A549 (cell line): ENCODE results near the gene ATP1A3. TPM values are rescaled to one million over a fixed set of nuclear protein-coding genes. Genes with fewer than 3 reads are reported as not detected.
A peak's percentile ranks its signal among the peaks of the same experiment; 100 is the strongest.

Source experiments
- ATAC-seq, 2 experiments: fragments of 200-7000 bp in 1 of 2; fragments of >200 bp in 1 of 2; cut with Nextera tagmentation in 1 of 2; cut with Tn5 transposase in 1 of 2; 3 replicates each; pipeline versions ENCODE4 v1.8.0 to v1.9.1; 2018 to 2020; ENCODE audit warnings: mild to moderate bottlenecking in 1 of 2, moderate library complexity in 1 of 2
- CTCF ChIA-PET: fragments of 300-600 bp; sonication (Branson Sonifier 250); formaldehyde crosslinking; extraction: SDS; loops from one replicate; lab custom pipeline; 2021; ENCODE audit warnings: antibody characterized with exemption, inconsistent platforms; lab: Yijun Ruan, JAX
- POLR2A ChIA-PET: fragments of 350-600 bp; formaldehyde crosslinking; extraction: SDS; loops from one replicate; lab custom pipeline; 2021; ENCODE audit warnings: antibody characterized with exemption, inconsistent platforms; lab: Yijun Ruan, JAX
- DNase-seq, 2 experiments: peaks; one replicate each; pipeline versions ENCODE4 v3.0.0 to v3.0.0-alpha.2; 2011 to 2016; ENCODE audit warnings: low read depth in 1 of 2, low spot score in 1 of 2
- FAIRE-seq: peaks from 2 replicates; lab custom pipeline; 2011; peaks lifted over from hg19 to GRCh38; lab: Jason Lieb, UNC
- H3K27ac ChIP-seq, 2 experiments: fragments of >200 bp; sonication (Bioruptor Twin); formaldehyde crosslinking; 3 replicates each; pipeline ENCODE4 v1.5.1; 2016 to 2017
- H3K4me1 ChIP-seq: fragments of >200 bp; sonication (Bioruptor Twin); formaldehyde crosslinking; 3 replicates; pipeline ENCODE4 v1.6.1; 2016
- H3K4me2 ChIP-seq: fragments of >200 bp; sonication (Bioruptor Twin); formaldehyde crosslinking; 3 replicates; pipeline ENCODE4 v1.6.1; 2016
- H3K4me3 ChIP-seq: fragments of >200 bp; sonication (Bioruptor Twin); formaldehyde crosslinking; 3 replicates; pipeline ENCODE4 v1.5.1; 2016
- H3K9me3 ChIP-seq: fragments of >200 bp; sonication (Bioruptor Twin); formaldehyde crosslinking; 3 replicates; pipeline ENCODE4 v1.6.1; 2016
- CBX2 ChIP-seq: fragments of 200-600 bp; sonication (generic); IDR thresholded peaks from 2 replicates; pipeline ENCODE4 v1.6.1; 2016; ENCODE audit warnings: low read depth, mild to moderate bottlenecking, borderline replicate concordance
- CBX8 ChIP-seq: fragments of 200-600 bp; sonication (generic); IDR thresholded peaks from 2 replicates; pipeline ENCODE4 v1.6.1; 2016
- CEBPB ChIP-seq, 2 experiments: fragments of >200 bp in 1 of 2; sonication (Bioruptor Twin) in 1 of 2; formaldehyde crosslinking in 1 of 2; IDR thresholded peaks; 2 replicates each; pipeline ENCODE4 v1.6.1; 2012 to 2016
- CHD2 ChIP-seq: fragments of 150-350 bp; IDR thresholded peaks from 2 replicates; pipeline ENCODE4 v1.6.1; 2014; ENCODE audit warnings: low read length; ENCODE audit not compliant: partially characterized antibody
- EHMT2 ChIP-seq: fragments of 200-600 bp; sonication (generic); IDR thresholded peaks from 2 replicates; pipeline ENCODE4 v1.6.1; 2016; ENCODE audit warnings: antibody characterized with exemption, low read depth, mild to moderate bottlenecking, moderate library complexity
- EP300 ChIP-seq, 2 experiments: fragments of >200 bp; sonication (Bioruptor Twin); formaldehyde crosslinking; IDR thresholded peaks; 2 replicates in 1 of 2; 3 replicates in 1 of 2; pipeline ENCODE4 v1.6.1; 2016 to 2017
- FOSB ChIP-seq: fragments of 250-450 bp; sonication (Bioruptor Pico); IDR thresholded peaks from 2 replicates; pipeline ENCODE4 v1.5.0; 2020; ENCODE audit warnings: mild to moderate bottlenecking, moderate library complexity
- FOSL2 ChIP-seq, 2 experiments: fragments of 450-650 bp in 1 of 2; fragments of >200 bp in 1 of 2; sonication (Bioruptor Twin) in 1 of 2; formaldehyde crosslinking; IDR thresholded peaks; 2 replicates each; pipeline versions ENCODE4 v1.5.0 to v1.6.1; 2016 to 2020; ENCODE audit warnings: mild to moderate bottlenecking in 1 of 2, moderate library complexity in 1 of 2
- HOXB5 ChIP-seq: fragments of 250-450 bp; sonication (Bioruptor Pico); IDR thresholded peaks from 2 replicates; pipeline ENCODE4 v1.5.0; 2020; ENCODE audit warnings: mild to moderate bottlenecking, moderate library complexity
- JUNB ChIP-seq: fragments of >200 bp; sonication (Bioruptor Twin); formaldehyde crosslinking; IDR thresholded peaks from 2 replicates; pipeline ENCODE4 v1.6.1; 2016
- KDM5A ChIP-seq: fragments of 200-600 bp; sonication (generic); IDR thresholded peaks from 2 replicates; pipeline ENCODE4 v1.6.1; 2016; ENCODE audit warnings: antibody characterized with exemption, mild to moderate bottlenecking
- NPAS2 ChIP-seq: fragments of 250-450 bp; sonication (Bioruptor Pico); IDR thresholded peaks from 2 replicates; pipeline ENCODE4 v1.8.0; 2022; ENCODE audit warnings: mild to moderate bottlenecking, moderate library complexity, borderline replicate concordance
- RARB ChIP-seq: fragments of 250-450 bp; sonication (Bioruptor Pico); IDR thresholded peaks from 2 replicates; pipeline ENCODE4 v1.8.0; 2021; ENCODE audit warnings: mild to moderate bottlenecking, moderate library complexity
- TFCP2L1 ChIP-seq: fragments of 250-450 bp; sonication (Bioruptor Pico); IDR thresholded peaks from 2 replicates; pipeline ENCODE4 v1.5.0; 2021; ENCODE audit warnings: mild to moderate bottlenecking
- ZFP36 ChIP-seq: fragments of 450-650 bp; IDR thresholded peaks from 2 replicates; pipeline ENCODE4 v1.6.1; 2014; ENCODE audit warnings: borderline replicate concordance; ENCODE audit not compliant: partially characterized antibody
- ZNF302 ChIP-seq: fragments of 250-450 bp; sonication (Bioruptor Pico); IDR thresholded peaks from 2 replicates; pipeline ENCODE4 v1.9.0; 2021; ENCODE audit warnings: inconsistent platforms, mild to moderate bottlenecking, moderate library complexity
- WGBS: methylation state at CpG from one replicate; pipeline ENCODE4 v1.1.6; 2017; ENCODE audit errors: missing lambda C conversion rate; 5-methylcytosine and 5-hydroxymethylcytosine counted together
- polyA plus RNA-seq, 4 experiments: library from polyadenylated mRNA; depleted of rRNA in 3 of 4; stranded (reverse); fragments of >200 nt; fragmentation: RNase III in 1 of 4; extraction: RNeasy Plus Mini Kit Qiagen cat#74134 plus additional on column Dnase treatment in 1 of 4; gene quantifications; 2 replicates in 3 of 4; 3 replicates in 1 of 4; pipeline ENCODE4 v1.2.3, GENCODE V29; 2011 to 2017
- TF ChIP-seq, protein P1 (sequence below): fragments of >200 bp; sonication (Bioruptor Twin); formaldehyde crosslinking; IDR thresholded peaks from 3 replicates; pipeline ENCODE4 v1.6.1; 2016
- TF ChIP-seq, protein P2 (sequence below): IDR thresholded peaks from 2 replicates; pipeline ENCODE4 v1.6.1; 2012; ENCODE audit warnings: low read depth, borderline replicate concordance
- TF ChIP-seq, protein P3 (sequence below): IDR thresholded peaks from 2 replicates; pipeline ENCODE4 v1.6.1; 2012
- TF ChIP-seq, protein P4 (sequence below): fragments of 150-350 bp; IDR thresholded peaks from 2 replicates; pipeline ENCODE4 v1.6.1; 2014; ENCODE audit warnings: low read depth, mild to moderate bottlenecking, low read length
- TF ChIP-seq, protein P5 (sequence below): fragments of 250-450 bp; sonication (Bioruptor Pico); IDR thresholded peaks from 2 replicates; pipeline ENCODE4 v1.5.0; 2021; ENCODE audit warnings: mild to moderate bottlenecking, moderate library complexity, borderline replicate concordance

ATP1A3 gene
- polyA plus RNA-seq, 2 of the 4 experiments (the other 2 are of a cell fraction), result 0.67 to 3.7 TPM

DNA sequence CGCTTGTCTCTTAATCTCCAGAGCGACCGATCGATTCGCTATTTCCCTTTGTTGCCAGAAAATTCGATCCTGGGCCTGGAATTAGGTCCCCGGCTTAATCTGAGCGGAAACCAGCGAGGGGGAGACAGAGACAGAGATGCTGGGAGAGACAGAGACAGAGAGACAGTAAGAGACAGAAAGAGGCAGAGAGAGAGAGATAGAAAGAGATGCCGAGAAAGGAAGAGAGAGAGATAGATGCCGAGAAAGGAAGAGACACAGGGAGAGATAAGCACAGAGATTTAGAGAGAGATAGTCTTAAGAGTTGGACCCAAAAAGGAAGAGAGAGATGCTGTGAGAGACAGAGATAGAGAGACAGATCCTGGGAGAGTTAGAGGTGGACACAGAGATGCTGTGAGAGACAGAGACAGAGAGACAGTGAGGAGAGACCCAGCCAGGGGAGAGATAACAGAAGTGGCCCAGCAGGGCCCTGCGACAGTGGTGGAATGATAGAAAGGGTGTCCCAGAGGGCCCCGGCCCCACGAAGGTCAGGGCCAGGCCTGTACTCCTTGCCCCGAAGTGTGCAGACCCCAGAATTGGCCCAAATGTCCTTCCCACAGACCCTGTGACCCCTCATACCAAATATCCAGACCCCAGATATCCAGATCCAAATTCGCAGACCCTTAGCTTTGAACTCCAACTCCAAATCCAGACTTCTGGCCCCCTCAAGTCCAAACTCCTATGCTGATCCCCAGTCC, 67.1 kb downstream of the ATP1A3 start:
- Histone ChIP-seq H3K4me1 (peaks cover 13% of the 10 kb centered on the region; the same call in 1 of the 3 replicates), H3K9me3 (no peaks in the 10 kb centered on the region), H3K4me2 (no peak overlapping the region; the same call in 2 of the 3 replicates), H3K27ac (no peak overlapping the region), H3K4me3 (no peak overlapping the region)
- DNase-seq (no peak), ATAC-seq (no peak), FAIRE-seq (peak; percentile 54)
- WGBS, result 88% methylated on average over 16 of the region's 16 CpGs
- POLR2A ChIA-PET, result no interaction called here
- CTCF ChIA-PET, result interaction anchor here (1.1 to 9.9 kb wide), 5 partner anchors 18 to 53 kb away, joined by 3 to 163 read pairs (median 7); partner anchors contain the start of genes CD79A and RABAC1
- no peak for TF ChIP-seq TFCP2L1 (CRISPR knock-in tag)
- no peak for TF ChIP-seq KDM5A
- peak; percentile 55 for TF ChIP-seq ZFP36

DNA sequence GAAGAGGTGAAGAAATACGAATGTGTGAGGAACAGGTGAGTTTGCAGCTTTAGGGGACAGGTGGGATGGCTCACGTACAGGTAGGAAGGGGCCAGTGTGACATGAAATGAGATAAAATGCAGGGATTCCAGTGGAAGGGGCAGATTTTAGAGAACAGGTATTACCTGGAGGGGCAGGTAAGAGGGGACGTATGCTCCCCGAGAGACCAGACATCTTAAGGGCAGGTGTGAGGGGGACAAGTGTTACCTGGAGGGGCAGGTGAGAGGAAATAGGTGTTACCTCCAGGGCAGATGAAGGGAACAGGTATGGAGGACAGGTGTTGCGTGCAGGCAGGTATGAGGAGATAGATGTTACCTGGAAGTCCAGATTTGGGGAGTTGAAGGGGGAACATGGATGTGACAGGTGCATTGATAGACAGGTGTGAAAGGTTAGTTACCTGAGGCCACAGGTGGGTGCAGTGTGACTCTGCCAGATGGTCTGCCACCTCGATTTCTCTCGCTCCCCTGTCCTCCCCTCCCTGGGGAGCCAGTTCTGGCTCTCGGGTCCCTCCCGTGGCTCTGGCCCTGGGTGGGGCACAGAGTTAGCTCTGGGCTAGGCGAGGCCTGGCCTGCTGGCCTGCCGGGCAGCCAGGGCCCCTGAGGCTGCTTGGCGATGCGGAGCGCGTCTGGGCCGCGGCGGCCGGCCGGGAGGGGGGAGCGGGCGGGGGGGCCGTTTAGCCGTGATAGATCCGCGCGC, 67.8 kb downstream of the ATP1A3 start:
- FAIRE-seq, result no peak
- CTCF ChIA-PET, result interaction anchor here (1.1 to 9.9 kb wide), 6 partner anchors 8 to 25 kb away, joined by 3 to 163 read pairs (median 7); no protein-coding TSS in a partner anchor

More for the DNA sequence above, 67.8 kb downstream of the ATP1A3 start:
- H3K4me1 ChIP-seq, result peaks cover 13% of the 10 kb centered on the region; the same call in 1 of the 3 replicates
- DNase-seq, result no peak
- TF ChIP-seq CEBPB (IDR thresholded peaks at IDR 0.05), result no peak
- no peak for TF ChIP-seq CHD2
- TF ChIP-seq, protein P1, sequence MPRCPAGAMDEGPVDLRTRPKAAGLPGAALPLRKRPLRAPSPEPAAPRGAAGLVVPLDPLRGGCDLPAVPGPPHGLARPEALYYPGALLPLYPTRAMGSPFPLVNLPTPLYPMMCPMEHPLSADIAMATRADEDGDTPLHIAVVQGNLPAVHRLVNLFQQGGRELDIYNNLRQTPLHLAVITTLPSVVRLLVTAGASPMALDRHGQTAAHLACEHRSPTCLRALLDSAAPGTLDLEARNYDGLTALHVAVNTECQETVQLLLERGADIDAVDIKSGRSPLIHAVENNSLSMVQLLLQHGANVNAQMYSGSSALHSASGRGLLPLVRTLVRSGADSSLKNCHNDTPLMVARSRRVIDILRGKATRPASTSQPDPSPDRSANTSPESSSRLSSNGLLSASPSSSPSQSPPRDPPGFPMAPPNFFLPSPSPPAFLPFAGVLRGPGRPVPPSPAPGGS, result no peak
- TF ChIP-seq JUNB, result no peak
- no peak for TF ChIP-seq RARB (CRISPR knock-in tag)
- TF ChIP-seq ZNF302 (CRISPR knock-in tag), result no peak
- TF ChIP-seq CBX8, result no peak
- TF ChIP-seq, protein P2, sequence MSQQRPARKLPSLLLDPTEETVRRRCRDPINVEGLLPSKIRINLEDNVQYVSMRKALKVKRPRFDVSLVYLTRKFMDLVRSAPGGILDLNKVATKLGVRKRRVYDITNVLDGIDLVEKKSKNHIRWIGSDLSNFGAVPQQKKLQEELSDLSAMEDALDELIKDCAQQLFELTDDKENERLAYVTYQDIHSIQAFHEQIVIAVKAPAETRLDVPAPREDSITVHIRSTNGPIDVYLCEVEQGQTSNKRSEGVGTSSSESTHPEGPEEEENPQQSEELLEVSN, result no peak
- no peak for TF ChIP-seq CBX2
- TF ChIP-seq EHMT2, result no peak
- TF ChIP-seq, protein P3, sequence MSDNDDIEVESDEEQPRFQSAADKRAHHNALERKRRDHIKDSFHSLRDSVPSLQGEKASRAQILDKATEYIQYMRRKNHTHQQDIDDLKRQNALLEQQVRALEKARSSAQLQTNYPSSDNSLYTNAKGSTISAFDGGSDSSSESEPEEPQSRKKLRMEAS, result no peak
- no peak for TF ChIP-seq FOSL2 (IDR thresholded peaks at IDR 0.05)
- no peak for TF ChIP-seq FOSL2 (CRISPR knock-in tag; IDR thresholded peaks at IDR 0.05)
- no peak for TF ChIP-seq NPAS2
- no peak for TF ChIP-seq HOXB5 (CRISPR knock-in tag)
- TF ChIP-seq, protein P4, sequence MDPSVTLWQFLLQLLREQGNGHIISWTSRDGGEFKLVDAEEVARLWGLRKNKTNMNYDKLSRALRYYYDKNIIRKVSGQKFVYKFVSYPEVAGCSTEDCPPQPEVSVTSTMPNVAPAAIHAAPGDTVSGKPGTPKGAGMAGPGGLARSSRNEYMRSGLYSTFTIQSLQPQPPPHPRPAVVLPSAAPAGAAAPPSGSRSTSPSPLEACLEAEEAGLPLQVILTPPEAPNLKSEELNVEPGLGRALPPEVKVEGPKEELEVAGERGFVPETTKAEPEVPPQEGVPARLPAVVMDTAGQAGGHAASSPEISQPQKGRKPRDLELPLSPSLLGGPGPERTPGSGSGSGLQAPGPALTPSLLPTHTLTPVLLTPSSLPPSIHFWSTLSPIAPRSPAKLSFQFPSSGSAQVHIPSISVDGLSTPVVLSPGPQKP, result no peak
- no peak for TF ChIP-seq EP300 (IDR thresholded peaks at IDR 0.05)
- TF ChIP-seq FOSB (CRISPR knock-in tag), result no peak
- TF ChIP-seq, protein P5, sequence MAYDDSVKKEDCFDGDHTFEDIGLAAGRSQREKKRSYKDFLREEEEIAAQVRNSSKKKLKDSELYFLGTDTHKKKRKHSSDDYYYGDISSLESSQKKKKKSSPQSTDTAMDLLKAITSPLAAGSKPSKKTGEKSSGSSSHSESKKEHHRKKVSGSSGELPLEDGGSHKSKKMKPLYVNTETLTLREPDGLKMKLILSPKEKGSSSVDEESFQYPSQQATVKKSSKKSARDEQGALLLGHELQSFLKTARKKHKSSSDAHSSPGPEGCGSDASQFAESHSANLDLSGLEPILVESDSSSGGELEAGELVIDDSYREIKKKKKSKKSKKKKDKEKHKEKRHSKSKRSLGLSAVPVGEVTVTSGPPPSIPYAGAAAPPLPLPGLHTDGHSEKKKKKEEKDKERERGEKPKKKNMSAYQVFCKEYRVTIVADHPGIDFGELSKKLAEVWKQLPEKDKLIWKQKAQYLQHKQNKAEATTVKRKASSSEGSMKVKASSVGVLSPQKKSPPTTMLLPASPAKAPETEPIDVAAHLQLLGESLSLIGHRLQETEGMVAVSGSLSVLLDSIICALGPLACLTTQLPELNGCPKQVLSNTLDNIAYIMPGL (CRISPR knock-in tag), result no peak
- ATAC-seq, result no peak
- WGBS, result 62% methylated on average over 27 of the region's 27 CpGs
- no peak overlapping the region for H3K27ac ChIP-seq
- no peak overlapping the region for H3K4me2 ChIP-seq
- POLR2A ChIA-PET, result no interaction called here
- H3K4me3 ChIP-seq, result no peak overlapping the region
- H3K9me3 ChIP-seq, result no peaks in the 10 kb centered on the region
